ENCODE measurements around the gene FBXO47.

- TF ChIP-seq CTCF (IDR thresholded peaks at IDR 0.05) (no peak), POLR2A (IDR thresholded peaks at IDR 0.05) (no peak)
Observed at GRCh38 chr17:38943607-38944006, 23.6 kb downstream of the FBXO47 start.

Measured in sigmoid colon (tissue), 3 donors.